HG03442 (cell line): ENCODE measurements around the gene DOCK7.
"Not testable (repeated sequence)": the region's sequence is repeated elsewhere in the genome, so short reads cannot be mapped to it uniquely, and the experiment has no call there.

Source experiments
- ATAC-seq: cut with Tn5 transposase; IDR thresholded peaks from one replicate; pipeline ENCODE4 v1.9.1; 2021; ENCODE audit warnings: mild to moderate bottlenecking, moderate library complexity; ENCODE audit not compliant: unreplicated experiment

Gene DOCK7

GRCh38 chr1:62544570-62544969 is 143.6 kb downstream of the DOCK7 start:
- ATAC-seq: no peak

GRCh38 chr1:62541048-62541447 is 147.1 kb downstream of the DOCK7 start:
- ATAC-seq: no peak

- ATAC-seq: no peak
Measured at GRCh38 chr1:62539028-62539447, 149.1 kb downstream of the DOCK7 start.

GRCh38 chr1:62536865-62537264 is 151.3 kb downstream of the DOCK7 start:
- ATAC-seq: no peak

- no peak for ATAC-seq
Measured at GRCh38 chr1:62530516-62531154, 157.6 kb downstream of the DOCK7 start.

GRCh38 chr1:62529227-62529626 is 159.0 kb downstream of the DOCK7 start:
- no peak for ATAC-seq

GRCh38 chr1:62528015-62528414 is 160.2 kb downstream of the DOCK7 start:
- ATAC-seq: peak; percentile 57

GRCh38 chr1:62527346-62527745 is 160.8 kb downstream of the DOCK7 start:
- not testable (repeated sequence) for ATAC-seq

GRCh38 chr1:62523860-62524259 is 164.3 kb downstream of the DOCK7 start:
- no peak for ATAC-seq

GRCh38 chr1:62516600-62516999 is 171.6 kb downstream of the DOCK7 start:
- ATAC-seq: no peak

GRCh38 chr1:62514746-62515423 is 173.3 kb downstream of the DOCK7 start:
- no peak for ATAC-seq

GRCh38 chr1:62513013-62513412 is 175.2 kb downstream of the DOCK7 start:
- no peak for ATAC-seq

GRCh38 chr1:62509028-62509427 is 179.2 kb downstream of the DOCK7 start:
- no peak for ATAC-seq

- no peak for ATAC-seq
Measured at GRCh38 chr1:62508187-62508758, 179.9 kb downstream of the DOCK7 start.

GRCh38 chr1:62500210-62500609 is 188.0 kb downstream of the DOCK7 start:
- no peak for ATAC-seq

GRCh38 chr1:62494137-62494536 is 194.0 kb downstream of the DOCK7 start:
- ATAC-seq: no peak

- no peak for ATAC-seq
Measured at GRCh38 chr1:62493656-62494055, 194.5 kb downstream of the DOCK7 start.

GRCh38 chr1:62492521-62492920 is 195.7 kb downstream of the DOCK7 start:
- ATAC-seq: no peak

GRCh38 chr1:62487956-62488355 is 200.2 kb downstream of the DOCK7 start:
- ATAC-seq: no peak

GRCh38 chr1:62484824-62485468 is 203.2 kb downstream of the DOCK7 start:
- no peak for ATAC-seq

GRCh38 chr1:62481681-62482080 is 206.5 kb downstream of the DOCK7 start:
- ATAC-seq: no peak
